Testis (tissue), 2 donors: ENCODE results near the gene CNTNAP3B.
"Not testable (repeated sequence)": the region's sequence is repeated elsewhere in the genome, so short reads cannot be mapped to it uniquely, and the experiment has no call there.

Experiments used
- CTCF ChIP-seq, 3 experiments: fragments of 450-650 bp in 2 of 3; fragments of 200-600 bp in 1 of 3; sonication (generic) in 1 of 3; IDR thresholded peaks; one replicate each; pipeline ENCODE4 v1.5.1; 2016 to 2019; ENCODE audit warnings: antibody characterized with exemption in 3 of 3, mild to moderate bottlenecking in 2 of 3, moderate library complexity in 1 of 3
- POLR2A ChIP-seq: fragments of 450-650 bp; IDR thresholded peaks from one replicate; pipeline ENCODE4 v1.6.1; 2017; ENCODE audit warnings: antibody characterized with exemption, mild to moderate bottlenecking, moderate library complexity

- not testable (repeated sequence) for TF ChIP-seq CTCF (IDR thresholded peaks at IDR 0.05); POLR2A
These were observed 193.5 kb downstream of the CNTNAP3B start for GRCh38 chr9:41935727-41936126.
